Activated CD8-positive, alpha-beta T cell treated with anti-CD3 and anti-CD28 coated beads, Interleukin-2, amount 10 ng/mL, durations not matched to agents 7 days and 5 days (primary cell): ENCODE results near the gene MYO1H. TPM values are rescaled to one million over a fixed set of nuclear protein-coding genes. Genes with fewer than 3 reads are reported as not detected.
"Not testable (repeated sequence)": the region's sequence is repeated elsewhere in the genome, so short reads cannot be mapped to it uniquely, and the experiment has no call there.

Source experiments
- ATAC-seq: fragments of 150-1000 bp; cut with Tn5 transposase; one replicate; pipeline ENCODE4 v1.10.0; 2021; ENCODE audit warnings: moderate library complexity
- CTCF ChIA-PET: fragments of 350-600 bp; sonication (Branson Sonifier 250); formaldehyde crosslinking; loops from one replicate; lab custom pipeline; 2021; ENCODE audit warnings: antibody characterized with exemption; lab: Charles Lee
- POLR2A ChIA-PET: fragments of 350-600 bp; sonication (Branson Sonifier 250); formaldehyde crosslinking; loops from one replicate; lab custom pipeline; 2021; ENCODE audit warnings: antibody characterized with exemption; lab: Charles Lee
- DNase-seq: peaks from one replicate; pipeline ENCODE4 v3.0.0-alpha.2; 2020
- H3K27ac Mint-ChIP-seq: one replicate; pipeline ENCODE4 v1.8.0; 2021; ENCODE audit warnings: mild to moderate bottlenecking, mixed read lengths
- H3K27me3 Mint-ChIP-seq: one replicate; pipeline ENCODE4 v1.8.0; 2021; ENCODE audit warnings: low read depth, mixed read lengths
- H3K36me3 Mint-ChIP-seq: one replicate; pipeline ENCODE4 v1.8.0; 2021; ENCODE audit warnings: low read depth, mixed read lengths
- H3K4me1 Mint-ChIP-seq: one replicate; pipeline ENCODE4 v1.8.0; 2021; ENCODE audit warnings: low read depth, mixed read lengths
- H3K4me3 Mint-ChIP-seq: one replicate; pipeline ENCODE4 v1.8.0; 2021; ENCODE audit warnings: mild to moderate bottlenecking, mixed read lengths
- H3K9me3 Mint-ChIP-seq: one replicate; pipeline ENCODE4 v1.8.0; 2022; ENCODE audit warnings: mixed read lengths; ENCODE audit not compliant: insufficient read depth
- total RNA-seq, 2 experiments: library from RNA; stranded (reverse); gene quantifications; one replicate each; pipeline ENCODE4 v1.2.3, GENCODE V29; 2021

MYO1H gene
- total RNA-seq, 2 experiments from 2014 or later: not detected

- H3K36me3 Mint-ChIP-seq, CTCF ChIA-PET, H3K4me1 Mint-ChIP-seq, DNase-seq, H3K9me3 Mint-ChIP-seq, ATAC-seq, H3K27ac Mint-ChIP-seq, H3K4me3 Mint-ChIP-seq: not testable (repeated sequence)
- H3K27me3 Mint-ChIP-seq: peaks cover 42% of the 10 kb centered on the region
- POLR2A ChIA-PET: interaction anchor here (0.6 kb wide), 1 partner anchor 220 kb away, joined by 3 read pairs; no protein-coding TSS in a partner anchor
These were observed 26.4 kb upstream of the MYO1H start for GRCh38 chr12:109321294-109321693.

DNA sequence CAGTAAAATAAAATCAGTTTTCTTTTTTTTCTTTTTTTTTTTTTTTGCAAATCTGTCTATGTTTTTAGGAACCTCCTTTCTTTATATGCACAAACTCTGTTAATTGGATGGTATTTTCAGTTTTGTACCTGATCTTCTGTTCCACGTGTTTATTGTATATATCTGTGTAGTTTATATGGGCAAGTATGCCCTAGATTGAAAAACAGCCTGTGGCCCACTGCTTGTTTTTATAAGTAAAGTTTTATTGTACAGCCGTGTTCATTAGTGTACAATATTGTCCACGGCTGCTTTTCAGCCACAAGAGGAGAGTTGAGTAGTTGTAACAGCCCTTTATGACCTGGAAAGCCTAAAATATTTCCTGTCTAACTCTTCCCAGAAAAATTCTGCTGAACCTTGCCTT is 18.7 kb upstream of the MYO1H start:
- Mint-ChIP-seq H3K9me3 (no peaks in the 10 kb centered on the region), H3K4me3 (no peak overlapping the region), H3K36me3 (no peaks in the 10 kb centered on the region), H3K27ac (no peak overlapping the region), H3K27me3 (peaks cover 24% of the 10 kb centered on the region), H3K4me1 (no peaks in the 10 kb centered on the region)
- ChIA-PET CTCF (no interaction called here), POLR2A (no interaction called here)
- ATAC-seq (no peak), DNase-seq (no peak)

- Mint-ChIP-seq H3K9me3 (no peaks in the 10 kb centered on the region), H3K27me3 (peaks cover 24% of the 10 kb centered on the region), H3K27ac (no peak overlapping the region), H3K4me1 (no peaks in the 10 kb centered on the region), H3K36me3 (no peaks in the 10 kb centered on the region), H3K4me3 (no peak overlapping the region)
- ChIA-PET POLR2A (no interaction called here), CTCF (no interaction called here)
- ATAC-seq (no peak), DNase-seq (no peak)
These were observed 18.0 kb upstream of the MYO1H start for GRCh38 chr12:109329686-109330085.

GRCh38 chr12:109330282-109331230 is 17.1 kb upstream of the MYO1H start:
- ATAC-seq (no peak), DNase-seq (no peak)
- Mint-ChIP-seq H3K36me3 (no peaks in the 10 kb centered on the region), H3K4me1 (no peaks in the 10 kb centered on the region), H3K27me3 (peaks cover 20% of the 10 kb centered on the region), H3K9me3 (no peaks in the 10 kb centered on the region), H3K27ac (no peak overlapping the region), H3K4me3 (no peak overlapping the region)
- ChIA-PET POLR2A (no interaction called here), CTCF (no interaction called here)

GRCh38 chr12:109331301-109331952 is 16.3 kb upstream of the MYO1H start:
- no peak overlapping the region for H3K4me3 Mint-ChIP-seq
- no peak overlapping the region for H3K27ac Mint-ChIP-seq
- no peaks in the 10 kb centered on the region for H3K36me3 Mint-ChIP-seq
- no peak for ATAC-seq
- CTCF ChIA-PET: interaction anchor here (1.2 kb wide), 1 partner anchor 54 kb away, joined by 3 read pairs; no protein-coding TSS in a partner anchor
- POLR2A ChIA-PET: no interaction called here
- no peak for DNase-seq
- no peaks in the 10 kb centered on the region for H3K9me3 Mint-ChIP-seq
- peaks cover 19% of the 10 kb centered on the region for H3K27me3 Mint-ChIP-seq
- no peaks in the 10 kb centered on the region for H3K4me1 Mint-ChIP-seq

- ChIA-PET CTCF (no interaction called here), POLR2A (no interaction called here)
- Mint-ChIP-seq H3K4me1 (no peaks in the 10 kb centered on the region), H3K36me3 (no peaks in the 10 kb centered on the region), H3K27me3 (peaks cover 16% of the 10 kb centered on the region), H3K9me3 (no peaks in the 10 kb centered on the region), H3K27ac (no peak overlapping the region), H3K4me3 (no peak overlapping the region)
- DNase-seq (no peak), ATAC-seq (no peak)
These were observed 12.8 kb upstream of the MYO1H start for GRCh38 chr12:109334887-109335286.

DNA sequence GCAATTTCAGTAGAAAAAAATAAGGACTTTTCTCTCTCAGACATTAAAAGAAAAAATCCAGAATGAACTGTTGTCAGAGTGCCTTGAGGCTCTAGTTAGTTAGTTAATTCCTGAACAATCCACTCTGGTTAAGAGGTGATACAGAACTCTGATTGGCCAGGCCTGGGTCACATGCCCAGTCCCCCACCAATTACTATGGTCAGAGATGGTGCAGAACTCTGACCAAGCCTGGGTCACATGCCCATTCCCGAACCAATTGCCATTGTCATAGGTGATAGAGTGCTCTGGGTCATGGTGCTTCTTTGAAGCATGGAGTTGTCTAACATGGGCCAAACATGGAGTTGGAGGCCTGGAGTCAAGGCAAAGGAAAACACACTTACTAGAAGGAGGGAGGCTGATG is 11.1 kb upstream of the MYO1H start:
- DNase-seq: no peak
- no peak overlapping the region for H3K27ac Mint-ChIP-seq
- no peaks in the 10 kb centered on the region for H3K9me3 Mint-ChIP-seq
- POLR2A ChIA-PET: no interaction called here
- H3K36me3 Mint-ChIP-seq: no peaks in the 10 kb centered on the region
- H3K4me1 Mint-ChIP-seq: no peaks in the 10 kb centered on the region
- CTCF ChIA-PET: no interaction called here
- ATAC-seq: no peak
- peaks cover 19% of the 10 kb centered on the region for H3K27me3 Mint-ChIP-seq
- H3K4me3 Mint-ChIP-seq: no peak overlapping the region

GRCh38 chr12:109343677-109344076 is 4.0 kb upstream of the MYO1H start:
- ATAC-seq (no peak), DNase-seq (no peak)
- no peaks in the 10 kb centered on the region for H3K36me3 Mint-ChIP-seq
- H3K4me3 Mint-ChIP-seq: no peak overlapping the region
- no peaks in the 10 kb centered on the region for H3K4me1 Mint-ChIP-seq
- POLR2A ChIA-PET: no interaction called here
- CTCF ChIA-PET: interaction anchor here (1.5 kb wide), 1 partner anchor 39 kb away, joined by 4 read pairs; no protein-coding TSS in a partner anchor
- peaks cover 26% of the 10 kb centered on the region for H3K27me3 Mint-ChIP-seq
- no peak overlapping the region for H3K27ac Mint-ChIP-seq
- H3K9me3 Mint-ChIP-seq: no peaks in the 10 kb centered on the region

- no peak for DNase-seq
- ChIA-PET POLR2A (no interaction called here), CTCF (no interaction called here)
- H3K27me3 Mint-ChIP-seq: peaks cover 23% of the 10 kb centered on the region
- no peak for ATAC-seq
- H3K4me1 Mint-ChIP-seq: no peaks in the 10 kb centered on the region
- H3K9me3 Mint-ChIP-seq: no peaks in the 10 kb centered on the region
- H3K4me3 Mint-ChIP-seq: no peak overlapping the region
- no peaks in the 10 kb centered on the region for H3K36me3 Mint-ChIP-seq
- H3K27ac Mint-ChIP-seq: no peak overlapping the region
These were observed 2.3 kb upstream of the MYO1H start for GRCh38 chr12:109345428-109345827.

- POLR2A ChIA-PET: no interaction called here
- DNase-seq (no peak), ATAC-seq (no peak)
- H3K36me3 Mint-ChIP-seq: no peaks in the 10 kb centered on the region
- H3K4me3 Mint-ChIP-seq: no peak overlapping the region
- no peaks in the 10 kb centered on the region for H3K4me1 Mint-ChIP-seq
- no peaks in the 10 kb centered on the region for H3K9me3 Mint-ChIP-seq
- CTCF ChIA-PET: interaction anchor here (0.7 kb wide), 1 partner anchor 39 kb away, joined by 4 read pairs; no protein-coding TSS in a partner anchor
- no peak overlapping the region for H3K27ac Mint-ChIP-seq
- peaks cover 22% of the 10 kb centered on the region for H3K27me3 Mint-ChIP-seq
These were observed 780 bp upstream of the MYO1H start for GRCh38 chr12:109346920-109347319.

- Mint-ChIP-seq H3K36me3 (no peaks in the 10 kb centered on the region), H3K27me3 (peaks cover 35% of the 10 kb centered on the region), H3K27ac (no peak overlapping the region), H3K4me3 (no peak overlapping the region), H3K4me1 (no peaks in the 10 kb centered on the region), H3K9me3 (no peaks in the 10 kb centered on the region)
- ChIA-PET CTCF (no interaction called here), POLR2A (no interaction called here)
- ATAC-seq (no peak), DNase-seq (no peak)
These were observed 4.5 kb downstream of the MYO1H start for GRCh38 chr12:109352184-109352583.

DNA sequence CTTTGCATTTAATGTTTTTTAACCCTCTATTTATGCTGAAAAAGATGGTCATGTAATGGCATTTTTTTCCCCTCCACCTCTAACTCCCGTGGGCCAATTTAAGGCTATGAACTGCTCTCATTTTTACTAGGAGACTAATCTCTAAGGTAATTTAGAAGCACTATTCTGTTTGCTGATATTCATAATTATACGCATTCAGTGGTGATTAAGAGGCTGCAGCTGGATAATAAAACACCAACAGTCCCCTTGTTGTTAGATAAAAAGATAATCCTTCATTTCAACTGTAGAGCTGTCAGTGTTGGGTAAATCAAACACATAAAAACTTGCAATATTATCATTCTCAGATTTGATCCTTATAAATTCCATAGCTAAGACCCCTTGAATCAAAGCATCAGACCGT is 8.9 kb downstream of the MYO1H start:
- DNase-seq (no peak), ATAC-seq (no peak)
- Mint-ChIP-seq H3K9me3 (no peaks in the 10 kb centered on the region), H3K4me1 (peaks cover 4% of the 10 kb centered on the region), H3K4me3 (no peak overlapping the region), H3K27ac (no peak overlapping the region), H3K36me3 (no peaks in the 10 kb centered on the region), H3K27me3 (peaks cover 35% of the 10 kb centered on the region)
- ChIA-PET CTCF (interaction anchor here (1.4 kb wide), 2 partner anchors 30 to 93 kb away, joined by 3 to 4 read pairs; no protein-coding TSS in a partner anchor), POLR2A (no interaction called here)
